GM18517 (cell line): ENCODE results near the gene H6PD.

Experiments used
- ATAC-seq: cut with Tn5 transposase; IDR thresholded peaks from one replicate; pipeline ENCODE4 v1.9.1; 2021; ENCODE audit warnings: mild to moderate bottlenecking, moderate library complexity; ENCODE audit not compliant: unreplicated experiment

The H6PD gene, protein sequence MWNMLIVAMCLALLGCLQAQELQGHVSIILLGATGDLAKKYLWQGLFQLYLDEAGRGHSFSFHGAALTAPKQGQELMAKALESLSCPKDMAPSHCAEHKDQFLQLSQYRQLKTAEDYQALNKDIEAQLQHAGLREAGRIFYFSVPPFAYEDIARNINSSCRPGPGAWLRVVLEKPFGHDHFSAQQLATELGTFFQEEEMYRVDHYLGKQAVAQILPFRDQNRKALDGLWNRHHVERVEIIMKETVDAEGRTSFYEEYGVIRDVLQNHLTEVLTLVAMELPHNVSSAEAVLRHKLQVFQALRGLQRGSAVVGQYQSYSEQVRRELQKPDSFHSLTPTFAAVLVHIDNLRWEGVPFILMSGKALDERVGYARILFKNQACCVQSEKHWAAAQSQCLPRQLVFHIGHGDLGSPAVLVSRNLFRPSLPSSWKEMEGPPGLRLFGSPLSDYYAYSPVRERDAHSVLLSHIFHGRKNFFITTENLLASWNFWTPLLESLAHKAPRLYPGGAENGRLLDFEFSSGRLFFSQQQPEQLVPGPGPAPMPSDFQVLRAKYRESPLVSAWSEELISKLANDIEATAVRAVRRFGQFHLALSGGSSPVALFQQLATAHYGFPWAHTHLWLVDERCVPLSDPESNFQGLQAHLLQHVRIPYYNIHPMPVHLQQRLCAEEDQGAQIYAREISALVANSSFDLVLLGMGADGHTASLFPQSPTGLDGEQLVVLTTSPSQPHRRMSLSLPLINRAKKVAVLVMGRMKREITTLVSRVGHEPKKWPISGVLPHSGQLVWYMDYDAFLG

GRCh38 chr1:9234223-9235095 is at the start of gene H6PD:
TSS of gene H6PD (plus strand) at chr1:9234774. CDS start at chr1:9244935, 10,161 bp downstream.
- ATAC-seq = peak; percentile 81

DNA sequence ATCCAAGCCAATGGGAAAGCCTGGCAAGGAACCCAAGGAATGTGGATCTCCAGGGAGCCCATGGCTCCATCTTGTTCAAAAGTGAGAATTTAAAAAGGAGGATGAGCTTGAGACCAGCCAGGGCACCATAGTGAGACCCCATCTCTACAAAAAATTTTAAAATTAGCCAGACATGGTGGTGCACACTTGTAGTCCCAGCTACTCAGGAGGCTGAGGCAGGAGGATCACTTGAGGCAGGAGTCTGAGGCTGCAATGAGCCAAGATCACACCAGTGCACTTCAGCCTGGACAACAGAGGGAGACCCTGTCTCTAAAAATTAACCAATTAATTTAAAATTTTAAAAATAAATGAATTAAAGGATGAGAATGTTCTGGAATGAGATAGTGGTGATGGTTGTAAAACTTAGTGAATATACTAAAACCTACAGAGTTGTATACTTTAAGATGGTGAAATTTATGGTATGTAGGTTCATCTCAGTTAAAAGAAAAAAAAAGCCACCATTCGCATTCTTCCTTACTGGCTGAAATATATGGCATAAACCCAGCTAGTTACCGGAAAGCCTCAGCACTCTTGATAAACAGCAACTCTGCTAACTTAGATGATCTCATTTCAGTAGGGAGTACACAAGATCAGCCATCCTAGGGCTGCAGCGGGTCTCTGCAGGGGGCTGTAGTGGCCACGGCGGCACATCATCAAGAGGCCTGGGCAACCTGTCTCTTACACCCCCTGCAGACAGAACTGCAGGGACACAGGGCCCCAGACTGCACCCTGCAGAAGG is 48.3 kb upstream of the H6PD start:
- ATAC-seq = no peak

DNA sequence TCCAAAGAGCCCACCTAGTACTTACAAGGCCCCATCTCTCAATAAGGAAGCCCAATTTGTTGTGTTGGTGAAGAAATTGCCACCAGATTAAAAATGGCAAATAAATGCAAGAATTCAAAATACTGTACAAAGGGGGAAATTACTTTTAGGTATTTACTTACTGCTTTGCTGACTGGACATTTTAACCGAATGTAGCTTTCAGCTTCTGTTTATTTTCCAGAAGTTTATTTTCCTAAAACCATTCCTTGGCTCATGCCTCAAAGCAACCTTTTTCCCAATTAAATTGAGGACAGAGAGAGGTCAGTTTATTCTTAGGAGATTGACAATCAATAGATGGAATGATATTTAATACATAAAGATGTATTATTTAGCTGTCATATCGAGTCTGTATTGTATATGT is 47.6 kb upstream of the H6PD start:
- no peak for ATAC-seq

- no peak for ATAC-seq
These were observed 44.3 kb upstream of the H6PD start for GRCh38 chr1:9190234-9190633.

GRCh38 chr1:9191231-9191630 is 43.3 kb upstream of the H6PD start:
- ATAC-seq = no peak

DNA sequence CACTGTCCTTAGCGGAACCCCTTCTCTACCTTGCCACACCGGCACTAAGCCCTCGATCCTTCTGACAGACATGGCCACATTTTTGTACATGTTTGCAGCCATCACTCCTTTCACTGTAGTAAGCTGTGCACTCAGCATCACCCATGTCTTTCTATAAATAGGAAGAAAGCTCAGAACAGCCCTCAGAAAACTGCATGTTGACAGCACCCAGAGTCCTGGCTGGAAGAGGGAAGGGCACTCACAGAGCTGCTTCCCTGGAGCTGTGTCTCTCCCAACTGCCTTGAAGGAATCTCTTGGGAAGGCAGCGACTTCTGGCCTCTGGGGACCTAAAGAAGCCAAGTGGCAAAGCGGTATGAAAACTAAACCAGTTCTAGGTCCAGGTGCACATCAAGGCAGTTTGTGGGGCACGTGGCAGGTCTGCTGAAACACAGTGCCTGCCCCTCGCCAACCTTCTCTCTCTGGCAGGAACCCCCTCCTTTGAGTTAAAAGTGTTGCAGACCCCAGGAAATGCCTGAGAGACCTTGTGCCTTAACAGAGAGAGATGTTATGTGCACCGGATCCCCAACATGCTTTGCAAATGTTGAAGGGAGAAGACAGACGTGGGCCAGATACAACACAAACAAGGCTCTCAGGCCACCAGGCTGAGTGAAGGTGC is 41.9 kb upstream of the H6PD start:
- no peak for ATAC-seq

DNA sequence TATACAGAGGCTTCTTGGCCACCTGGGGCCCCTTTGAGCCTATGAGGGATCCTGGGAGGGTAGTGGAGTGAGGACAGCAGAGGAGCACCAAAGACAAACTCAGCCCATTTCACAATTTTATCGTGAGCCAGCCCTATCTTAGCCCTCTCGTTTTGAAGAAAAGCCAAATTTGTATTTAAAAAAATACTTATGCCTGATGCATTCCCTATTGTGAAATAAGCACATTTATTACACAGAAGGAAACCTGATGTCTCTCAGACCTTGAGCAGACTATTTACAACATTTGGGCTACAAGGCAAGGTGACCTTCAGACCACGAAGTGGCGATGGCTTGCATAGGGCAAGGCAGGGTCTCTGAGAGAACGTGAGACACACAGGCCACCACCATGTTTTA is 41.3 kb upstream of the H6PD start:
- ATAC-seq = no peak

GRCh38 chr1:9194024-9194423 is 40.5 kb upstream of the H6PD start:
- ATAC-seq = no peak

GRCh38 chr1:9195651-9196050 is 38.9 kb upstream of the H6PD start:
- no peak for ATAC-seq

DNA sequence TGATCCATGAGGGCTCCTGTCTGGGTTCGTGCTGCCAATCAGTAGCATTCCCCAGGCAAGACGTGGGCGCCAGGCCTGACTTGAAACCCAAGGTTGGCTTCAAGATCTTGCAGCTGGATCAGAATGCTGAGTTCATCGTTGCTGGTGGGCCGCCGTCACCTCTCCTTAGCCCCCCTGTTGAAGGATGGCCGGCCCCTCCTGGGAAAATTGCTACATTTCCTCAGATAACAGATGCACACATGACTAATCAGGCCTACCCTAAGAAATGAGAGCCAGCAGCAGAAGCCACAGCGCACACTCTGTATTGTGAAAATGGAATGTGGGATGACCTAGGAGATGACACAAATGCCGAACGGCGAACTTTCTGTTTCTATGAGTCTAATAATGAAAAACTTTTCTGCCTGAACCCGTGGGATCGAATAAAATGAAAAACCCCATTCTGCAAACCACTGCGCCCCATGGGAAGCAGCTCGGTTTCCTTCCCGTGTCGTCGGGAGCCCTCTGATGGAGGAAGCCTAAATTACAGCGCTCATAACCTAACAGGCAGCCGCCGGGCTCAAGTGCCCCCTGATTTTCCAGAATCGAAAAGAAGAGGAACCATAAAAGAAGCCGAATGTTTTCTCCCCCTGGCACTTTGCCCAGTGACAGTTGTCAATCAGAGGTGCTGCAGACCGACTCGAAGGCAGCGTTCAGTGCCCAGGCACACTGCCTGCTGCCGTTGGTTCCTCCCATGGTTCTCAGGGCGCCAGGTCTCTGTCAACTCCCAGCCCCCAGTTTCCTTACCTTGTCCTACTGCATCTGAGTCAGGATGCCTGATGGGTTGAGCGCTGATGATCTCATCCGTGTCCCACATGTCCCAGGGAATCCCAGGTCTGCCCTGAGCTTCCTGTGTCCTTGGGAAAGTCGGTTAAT is 38.2 kb upstream of the H6PD start:
- ATAC-seq = no peak

- no peak for ATAC-seq
These were observed 37.1 kb upstream of the H6PD start for GRCh38 chr1:9197186-9198099.

- no peak for ATAC-seq
These were observed 35.8 kb upstream of the H6PD start for GRCh38 chr1:9198538-9199361.

DNA sequence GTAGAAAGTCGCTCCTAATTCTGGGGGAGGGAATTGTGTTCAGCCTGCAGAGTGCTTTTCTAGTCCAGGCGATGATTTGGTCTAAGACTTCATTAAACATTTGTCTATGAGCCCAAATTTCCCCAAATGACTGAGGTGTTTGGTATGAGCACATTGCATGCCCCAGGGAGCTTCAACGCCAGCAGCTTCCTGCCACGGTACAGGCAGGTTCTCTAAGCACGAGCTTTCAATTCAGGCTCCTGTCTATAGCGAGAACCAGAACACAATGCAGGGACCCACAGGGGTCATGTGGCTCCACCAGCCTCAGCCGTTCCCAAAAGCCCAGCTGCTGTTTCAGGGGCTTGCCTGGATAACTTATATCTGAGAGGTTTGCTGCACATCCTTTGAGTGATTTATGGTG is 34.1 kb upstream of the H6PD start:
- no peak for ATAC-seq

DNA sequence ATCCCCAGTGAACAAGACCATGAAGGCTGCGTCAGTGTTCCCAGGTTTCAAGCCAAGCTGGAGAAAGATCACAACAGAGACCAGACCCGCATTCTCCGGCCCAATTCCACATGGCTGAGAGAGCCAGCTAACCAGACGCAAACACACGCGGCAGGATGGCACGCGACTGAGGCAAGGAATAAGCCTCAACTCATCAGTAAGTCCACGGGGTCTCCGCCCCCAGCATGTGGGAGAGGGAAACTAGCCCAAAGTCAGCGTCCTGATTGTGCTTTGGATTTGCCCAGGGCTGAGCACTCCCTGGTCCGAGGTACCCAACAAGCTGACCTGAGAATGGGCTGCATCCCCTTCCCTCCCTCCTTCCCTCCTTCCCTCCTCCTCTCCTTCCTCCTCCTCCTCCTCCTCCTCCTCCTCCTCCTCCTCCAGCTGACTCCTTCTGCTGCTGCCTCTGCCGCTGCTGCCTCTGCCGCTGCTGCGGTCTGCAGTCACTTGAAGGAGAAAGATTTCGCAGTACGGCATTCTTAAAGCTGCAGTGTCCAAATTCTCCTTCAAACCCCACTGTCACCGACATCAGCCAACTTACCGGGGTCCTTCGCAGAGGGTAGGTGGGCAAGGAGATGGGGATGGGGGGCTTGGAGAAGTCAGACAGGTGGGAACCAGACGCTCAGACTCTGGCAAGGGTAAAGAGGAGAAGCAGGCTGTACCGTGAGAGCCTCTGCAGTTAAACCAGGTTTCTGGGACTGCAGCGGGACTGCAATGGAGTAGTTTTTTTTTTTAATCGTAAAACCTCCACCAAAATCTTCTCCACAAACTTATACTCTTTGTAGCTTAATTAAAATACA is 33.0 kb upstream of the H6PD start:
- no peak for ATAC-seq

GRCh38 chr1:9202240-9202870 is 32.2 kb upstream of the H6PD start:
- ATAC-seq = no peak

- no peak for ATAC-seq
These were observed 31.0 kb upstream of the H6PD start for GRCh38 chr1:9203511-9203982.
